Measurements from ENCODE around the gene NOXA1.

DNA sequence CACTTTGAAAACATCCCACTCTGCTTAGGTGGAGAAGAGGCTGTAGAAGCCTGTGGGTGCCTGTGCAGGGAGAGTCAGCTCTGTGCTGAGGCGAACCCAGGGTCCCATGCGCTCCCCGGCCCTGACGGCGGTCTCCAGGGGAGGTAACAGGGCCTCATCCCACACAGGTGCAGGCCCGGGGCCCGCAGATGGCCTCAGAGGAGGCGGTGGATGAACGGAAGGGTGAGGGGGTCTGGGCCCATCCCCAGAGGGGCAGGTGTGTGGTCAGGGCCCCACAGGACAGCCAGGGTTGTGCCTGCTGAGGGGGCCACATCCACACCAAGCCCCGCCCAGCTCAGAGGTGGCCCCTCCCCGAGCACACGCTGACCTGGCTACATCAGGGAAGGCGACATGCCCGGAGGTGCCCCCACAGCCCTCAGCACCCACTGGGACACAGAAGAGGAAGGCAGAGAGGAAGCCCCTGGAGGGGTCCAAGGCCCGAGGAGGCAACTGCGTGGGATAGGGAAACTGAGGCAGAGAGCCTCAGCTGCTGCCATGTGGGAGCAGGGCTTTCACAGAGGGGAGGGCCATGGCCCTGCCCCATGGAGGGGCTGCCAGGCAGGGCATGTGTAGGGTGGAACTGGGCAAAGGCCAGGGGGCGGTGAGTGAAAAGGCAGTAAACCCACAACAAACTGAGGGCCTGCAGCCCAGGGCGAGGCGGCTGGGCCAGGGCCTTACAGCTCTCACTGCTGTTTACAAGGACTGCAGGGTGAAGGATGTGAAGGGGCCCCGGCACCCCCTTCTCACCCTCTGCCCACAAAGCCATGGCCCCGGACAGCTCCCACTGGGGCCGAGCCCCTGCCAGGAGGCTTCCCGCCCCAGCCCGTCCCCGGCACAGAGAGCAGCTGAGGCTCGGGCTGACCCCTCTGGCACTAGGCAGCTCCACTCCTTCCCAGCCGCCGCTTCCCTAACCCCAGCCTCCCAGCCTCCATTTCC is 29.7 kb upstream of the NOXA1 start:
- TF ChIP-seq, protein P1, sequence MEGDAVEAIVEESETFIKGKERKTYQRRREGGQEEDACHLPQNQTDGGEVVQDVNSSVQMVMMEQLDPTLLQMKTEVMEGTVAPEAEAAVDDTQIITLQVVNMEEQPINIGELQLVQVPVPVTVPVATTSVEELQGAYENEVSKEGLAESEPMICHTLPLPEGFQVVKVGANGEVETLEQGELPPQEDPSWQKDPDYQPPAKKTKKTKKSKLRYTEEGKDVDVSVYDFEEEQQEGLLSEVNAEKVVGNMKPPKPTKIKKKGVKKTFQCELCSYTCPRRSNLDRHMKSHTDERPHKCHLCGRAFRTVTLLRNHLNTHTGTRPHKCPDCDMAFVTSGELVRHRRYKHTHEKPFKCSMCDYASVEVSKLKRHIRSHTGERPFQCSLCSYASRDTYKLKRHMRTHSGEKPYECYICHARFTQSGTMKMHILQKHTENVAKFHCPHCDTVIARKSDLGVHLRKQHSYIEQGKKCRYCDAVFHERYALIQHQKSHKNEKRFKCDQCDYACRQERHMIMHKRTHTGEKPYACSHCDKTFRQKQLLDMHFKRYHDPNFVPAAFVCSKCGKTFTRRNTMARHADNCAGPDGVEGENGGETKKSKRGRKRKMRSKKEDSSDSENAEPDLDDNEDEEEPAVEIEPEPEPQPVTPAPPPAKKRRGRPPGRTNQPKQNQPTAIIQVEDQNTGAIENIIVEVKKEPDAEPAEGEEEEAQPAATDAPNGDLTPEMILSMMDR (optimal IDR thresholded peaks at IDR 0.05 in 1 of 3, IDR thresholded peaks at IDR 0.05 in 1 of 3, conservative IDR thresholded peaks at IDR 0.05 in 1 of 3; ENCODE audit: extremely low read depth in 1 of 3, insufficient read depth in 2 of 3, low read length in 3 of 3) = no peak
- no peak for TF ChIP-seq EZH2 (IDR thresholded peaks at IDR 0.05; ENCODE audit: low read length)

Data from keratinocyte (primary cell).